ENCODE results near the gene CPEB3.
A peak's percentile ranks its signal among the peaks of the same experiment; 100 is the strongest.
"Not testable (repeated sequence)": the region's sequence is repeated elsewhere in the genome, so short reads cannot be mapped to it uniquely, and the experiment has no call there.

Gene CPEB3

GRCh38 chr10:92290837-92291615 lies at the start of gene CPEB3, which contains the start of gene MARCHF5:
TSS of gene CPEB3 (minus strand) at chr10:92291078. CDS start at chr10:92240350, 50,728 bp downstream.
TSS of gene MARCHF5 (plus strand) at chr10:92291167. CDS start at chr10:92291495, 328 bp downstream.
- peak; percentile 84 for TF ChIP-seq CTCF (IDR thresholded peaks at IDR 0.05; ENCODE audit: low read depth, low read length)
- DNase-seq (ENCODE audit: low read depth in 2 of 2), result peak; percentile 96 to 98
- peak within 1 kb of the TSS; percentile 95 to 98 for H3K4me3 ChIP-seq (replicated peaks in 1 of 2; ENCODE audit: low read depth in 2 of 2, low read length in 2 of 2)

- not testable (repeated sequence) for DNase-seq (ENCODE audit: low read depth in 2 of 2); H3K4me3 ChIP-seq (replicated peaks in 1 of 2; ENCODE audit: low read depth in 2 of 2, low read length in 2 of 2)
These were observed 39.0 kb upstream of the CPEB3 start for GRCh38 chr10:92329927-92330326.

DNA sequence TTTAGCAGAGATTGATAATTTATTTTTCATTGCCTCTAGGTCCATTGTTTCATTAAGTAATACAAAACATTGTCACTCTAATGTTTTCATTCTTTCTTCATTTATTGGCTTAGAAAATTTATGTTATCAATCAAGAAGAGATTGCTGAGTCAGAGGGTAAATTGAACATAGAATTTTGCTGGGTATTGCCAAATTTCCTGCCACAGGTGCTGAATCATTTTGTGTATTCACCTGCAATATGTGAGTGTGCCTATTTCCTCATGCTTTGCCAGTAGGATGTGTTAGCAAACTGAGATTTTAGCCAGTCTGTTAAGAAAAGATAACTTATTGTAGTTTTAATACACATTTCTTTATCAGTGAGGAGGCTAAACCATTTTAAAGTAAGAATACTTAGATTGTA lies 38.1 kb upstream of the CPEB3 start:
- no peak for TF ChIP-seq CTCF (IDR thresholded peaks at IDR 0.05; ENCODE audit: low read depth, low read length)
- DNase-seq (ENCODE audit: low read depth in 2 of 2), result peak in 1 of 2 donors; percentile 19
- no peak overlapping the region for H3K4me3 ChIP-seq (replicated peaks in 1 of 2; ENCODE audit: low read depth in 2 of 2, low read length in 2 of 2)

DNA sequence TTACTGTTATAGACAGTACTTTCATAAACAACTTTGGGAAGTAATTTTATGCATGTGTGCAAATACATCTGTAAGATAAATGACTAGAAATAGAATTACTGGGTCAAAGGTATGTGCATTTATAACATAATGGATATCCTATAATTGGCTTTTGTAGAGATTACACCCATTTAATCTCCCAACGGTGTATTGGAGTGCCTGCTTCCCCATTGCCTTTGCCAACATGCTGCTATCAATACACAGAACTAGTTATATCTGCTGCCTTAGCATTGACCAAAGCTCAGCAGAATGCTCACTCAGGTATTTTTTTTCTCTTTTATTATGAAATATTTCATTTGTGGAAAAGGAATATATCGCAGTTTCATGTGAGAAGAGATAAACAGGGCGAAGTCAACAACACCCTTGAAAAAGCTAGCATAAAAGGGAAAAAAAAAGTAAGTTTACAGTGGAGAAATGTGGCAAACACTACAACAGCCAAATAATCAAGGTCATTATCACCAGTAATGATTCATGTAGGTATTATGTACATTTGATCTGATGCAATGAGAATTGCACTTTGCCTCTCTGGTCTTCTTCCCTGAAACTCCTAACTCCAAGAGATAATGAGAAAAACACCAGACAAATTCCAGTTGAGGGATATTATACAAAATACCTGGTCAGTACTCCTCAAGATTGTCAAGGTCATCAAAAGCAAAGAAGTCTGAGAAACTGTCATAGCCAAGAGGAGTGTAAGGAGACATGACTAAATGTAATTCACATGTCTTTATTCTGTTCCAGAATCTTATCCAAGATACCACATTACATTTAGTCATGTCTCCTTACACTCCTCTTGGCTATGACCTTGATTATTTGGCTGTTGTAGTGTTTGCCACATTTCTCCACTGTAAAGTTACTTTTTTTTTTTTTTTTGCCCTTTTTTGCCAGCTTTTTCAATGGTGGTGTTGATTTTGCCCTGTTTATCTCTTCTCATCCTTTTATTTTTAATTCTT lies 36.9 kb upstream of the CPEB3 start:
- DNase-seq (ENCODE audit: low read depth in 2 of 2), result peak in 1 of 2 donors; percentile 5

GRCh38 chr10:92323079-92323478 lies 32.2 kb upstream of the CPEB3 start:
- no peak overlapping the region for H3K4me3 ChIP-seq (replicated peaks in 1 of 2; ENCODE audit: low read depth in 2 of 2, low read length in 2 of 2)

More for the DNA sequence above, 36.9 kb upstream of the CPEB3 start:
- H3K4me3 ChIP-seq (replicated peaks in 1 of 2; ENCODE audit: low read depth in 2 of 2, low read length in 2 of 2), result no peak overlapping the region
- no peak for TF ChIP-seq CTCF (IDR thresholded peaks at IDR 0.05; ENCODE audit: low read depth, low read length)

GRCh38 chr10:92316610-92317009 lies 25.7 kb upstream of the CPEB3 start:
- no peak overlapping the region for H3K4me3 ChIP-seq (replicated peaks in 1 of 2; ENCODE audit: low read depth in 2 of 2, low read length in 2 of 2)
- no peak for TF ChIP-seq CTCF (IDR thresholded peaks at IDR 0.05; ENCODE audit: low read depth, low read length)
- no peak for DNase-seq (ENCODE audit: low read depth in 2 of 2)

More at GRCh38 chr10:92323079-92323478, 32.2 kb upstream of the CPEB3 start:
- no peak for DNase-seq (ENCODE audit: low read depth in 2 of 2)
- no peak for TF ChIP-seq CTCF (IDR thresholded peaks at IDR 0.05; ENCODE audit: low read depth, low read length)

- H3K4me3 ChIP-seq (replicated peaks in 1 of 2; ENCODE audit: low read depth in 2 of 2, low read length in 2 of 2), result no peak overlapping the region
- no peak for TF ChIP-seq CTCF (IDR thresholded peaks at IDR 0.05; ENCODE audit: low read depth, low read length)
- DNase-seq (ENCODE audit: low read depth in 2 of 2), result no peak
These were observed 22.9 kb upstream of the CPEB3 start for GRCh38 chr10:92313750-92314149.
